Measurements from ENCODE around the gene MEX3D.

- no peak for TF ChIP-seq RAD21 (IDR thresholded peaks at IDR 0.05; ENCODE audit: low read length)
- TF ChIP-seq CTCF (conservative IDR thresholded peaks at IDR 0.05; ENCODE audit: low read depth, low read length) = no peak
- TF ChIP-seq POLR2A (IDR thresholded peaks at IDR 0.05; ENCODE audit: low read depth, low read length) = no peak
These were observed 9.6 kb downstream of the MEX3D start for GRCh38 chr19:1558552-1558951.

Measured in IMR-90 (cell line).